NCI-H2196 (cell line): ENCODE data around the gene SMPD3.

Experiments
- DNase-seq: peaks from one replicate; lab custom pipeline; 2025; ENCODE audit not compliant: unreplicated experiment; lab: John Stamatoyannopoulos, UW

Gene SMPD3

GRCh38 chr16:68359398-68360191, 88.7 kb downstream of the SMPD3 start:
- no peak for DNase-seq

- DNase-seq: no peak
Observed at GRCh38 chr16:68358951-68359350, 89.4 kb downstream of the SMPD3 start.

GRCh38 chr16:68357923-68358322, 90.4 kb downstream of the SMPD3 start:
- DNase-seq: no peak

GRCh38 chr16:68357521-68357922, 90.8 kb downstream of the SMPD3 start:
- no peak for DNase-seq

GRCh38 chr16:68356919-68357286, 91.4 kb downstream of the SMPD3 start:
- no peak for DNase-seq

DNA sequence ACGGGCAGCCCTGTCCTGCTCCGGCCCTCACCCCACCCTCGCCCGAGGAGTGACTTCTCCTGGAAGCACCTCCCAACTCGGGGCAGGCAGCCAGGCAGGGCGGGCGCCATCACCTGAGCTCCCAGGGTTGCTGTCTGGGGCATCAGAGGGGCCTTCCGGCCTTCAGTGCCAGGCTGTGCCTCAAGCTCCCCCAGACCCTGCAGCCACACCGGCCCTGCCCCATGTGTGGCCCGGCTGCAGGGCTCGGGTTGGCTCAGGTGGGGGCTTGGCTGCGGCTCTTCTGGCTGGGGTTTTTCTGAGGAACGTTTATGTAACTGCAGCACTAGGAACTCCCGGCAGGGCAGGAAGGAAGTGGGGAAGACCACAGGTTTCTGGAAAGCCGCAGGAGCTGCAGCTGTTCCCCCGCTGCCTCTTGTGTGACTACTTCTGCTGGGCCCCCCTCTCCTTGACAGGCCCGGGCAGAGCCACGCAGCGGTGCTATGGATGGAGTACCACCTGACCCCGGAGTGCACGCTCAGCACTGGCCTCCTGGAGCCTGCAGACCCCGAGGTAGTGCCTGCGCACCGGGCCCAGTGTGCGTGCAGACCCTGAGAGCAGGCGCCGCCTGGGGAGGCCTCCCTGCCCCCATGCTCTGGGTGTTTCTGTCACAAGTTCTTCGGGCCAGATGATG, 91.9 kb downstream of the SMPD3 start:
- DNase-seq: no peak

DNA sequence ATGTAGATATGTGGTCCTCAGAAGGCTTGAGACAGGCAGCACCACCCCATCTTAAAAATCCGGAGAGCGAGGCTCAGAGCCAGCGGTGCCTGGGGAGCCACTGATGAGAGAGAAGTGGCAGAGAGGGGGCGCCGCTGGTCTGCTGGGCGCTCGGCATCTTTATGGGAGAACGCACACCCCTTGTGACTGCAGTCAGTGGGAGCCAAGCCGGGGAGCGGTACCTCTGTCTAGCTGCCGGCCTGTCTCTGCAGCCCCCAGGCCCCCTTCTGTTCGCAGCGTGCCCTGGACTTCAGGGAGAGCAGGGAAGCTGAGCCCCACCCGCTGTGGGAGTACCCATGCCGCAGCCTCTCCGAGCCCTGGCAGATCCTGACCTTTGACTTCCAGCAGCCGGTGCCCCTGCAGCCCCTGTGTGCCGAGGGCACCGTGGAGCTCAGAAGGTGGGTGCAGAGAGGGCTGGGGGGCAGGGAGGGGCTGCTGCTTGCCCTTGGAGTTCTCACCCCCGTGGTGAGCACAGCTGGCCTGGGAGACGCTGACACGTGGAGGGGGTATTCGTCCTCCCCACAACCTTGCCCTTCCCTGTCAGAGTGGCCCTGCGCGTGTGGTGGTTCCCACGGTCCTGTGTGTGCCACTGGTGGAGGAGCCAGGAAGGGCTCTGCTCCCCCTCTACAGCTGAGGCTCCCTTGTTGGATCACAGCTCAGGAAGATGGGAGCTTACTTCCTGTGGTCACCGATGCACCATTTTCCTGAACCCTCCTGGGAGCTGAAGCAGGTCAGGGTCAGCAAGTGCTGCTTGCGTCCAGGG, 92.7 kb downstream of the SMPD3 start:
- no peak for DNase-seq

DNA sequence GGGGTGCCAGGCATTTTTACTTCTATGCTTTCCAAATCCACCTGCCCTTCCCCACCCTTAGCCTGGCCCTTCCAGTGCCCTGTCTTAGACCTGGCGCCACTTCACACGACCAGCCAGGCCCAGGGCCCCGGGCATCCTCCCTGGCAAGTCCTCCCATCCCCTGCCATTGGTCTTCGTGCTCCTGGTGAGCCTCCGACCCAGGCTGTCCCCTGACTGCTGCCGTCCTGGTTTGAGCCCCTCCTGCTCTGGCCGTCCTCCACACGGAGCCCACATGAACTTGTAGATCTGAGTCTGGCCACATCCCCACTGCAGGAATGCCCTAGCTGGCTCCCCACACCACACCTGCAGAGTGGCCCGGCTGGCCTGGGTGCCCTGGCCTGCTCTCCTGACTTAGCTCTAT, 93.5 kb downstream of the SMPD3 start:
- no peak for DNase-seq

GRCh38 chr16:68353366-68353765, 94.9 kb downstream of the SMPD3 start:
- no peak for DNase-seq

DNA sequence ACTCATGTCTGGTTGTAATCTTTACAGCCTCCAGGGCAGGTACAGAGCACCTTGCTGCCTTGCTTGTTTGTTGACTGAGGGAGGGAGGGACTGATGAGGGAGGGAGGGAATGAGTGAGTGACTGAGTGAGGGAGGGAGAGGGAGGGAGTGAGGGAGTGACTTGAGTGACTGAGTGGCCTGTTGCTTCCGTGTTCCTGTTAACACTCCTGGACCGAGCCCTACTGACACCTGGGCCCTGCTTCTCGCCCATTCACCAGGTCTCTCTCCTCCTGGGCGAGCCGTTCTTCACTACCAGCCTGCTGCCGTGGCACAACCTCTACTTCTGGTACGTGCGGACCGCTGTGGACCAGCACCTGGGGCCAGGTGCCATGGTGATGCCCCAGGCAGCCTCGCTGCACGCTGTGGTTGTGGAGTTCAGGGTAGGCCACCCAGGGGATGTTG, 96.3 kb downstream of the SMPD3 start:
- DNase-seq: peak; percentile 26

DNA sequence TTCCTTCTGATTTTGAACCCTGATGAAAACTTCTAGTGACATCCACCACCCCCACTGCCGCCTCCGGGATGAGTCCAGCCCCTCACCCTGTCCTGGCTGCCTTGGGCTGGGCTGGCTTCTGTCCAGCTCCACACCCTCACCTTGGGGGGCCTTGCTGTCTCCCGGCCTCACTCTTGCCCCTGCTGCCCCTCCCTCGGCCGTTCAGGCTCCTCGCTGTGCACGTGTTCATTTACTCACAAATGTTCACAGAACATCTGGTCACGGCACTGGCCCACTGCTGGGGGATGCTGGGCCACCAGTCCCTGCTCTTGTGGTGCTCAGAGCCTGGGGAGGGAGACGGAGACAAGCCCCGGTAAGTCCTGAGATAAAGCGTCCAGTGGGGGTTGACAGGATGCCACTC, 96.8 kb downstream of the SMPD3 start:
- DNase-seq: no peak

DNA sequence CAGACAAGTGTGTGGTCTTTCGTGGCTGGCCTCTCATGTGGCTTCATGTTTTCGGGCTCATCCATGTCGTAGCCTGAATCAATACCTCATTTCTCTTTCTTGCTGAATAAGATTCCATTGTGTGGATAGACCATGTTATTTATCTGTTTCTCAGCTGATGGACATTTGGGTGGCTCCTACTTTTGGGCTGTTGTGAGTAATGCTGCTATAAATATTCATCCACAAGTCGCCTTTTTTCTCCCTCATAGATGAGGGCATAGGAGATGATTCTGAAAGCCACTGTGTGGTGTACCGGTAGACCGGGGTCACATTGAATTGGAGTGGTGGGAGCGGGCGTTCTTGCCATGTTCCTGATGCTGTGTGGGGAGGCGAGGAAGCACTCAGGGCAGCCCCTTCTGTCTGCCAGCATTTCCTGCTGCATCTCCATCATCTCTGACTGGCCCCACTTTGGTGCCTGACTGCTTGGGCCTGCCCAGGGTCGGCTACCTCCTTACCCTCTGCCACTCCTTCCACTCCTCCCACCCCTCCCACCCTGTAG, 97.4 kb downstream of the SMPD3 start:
- DNase-seq: no peak

DNA sequence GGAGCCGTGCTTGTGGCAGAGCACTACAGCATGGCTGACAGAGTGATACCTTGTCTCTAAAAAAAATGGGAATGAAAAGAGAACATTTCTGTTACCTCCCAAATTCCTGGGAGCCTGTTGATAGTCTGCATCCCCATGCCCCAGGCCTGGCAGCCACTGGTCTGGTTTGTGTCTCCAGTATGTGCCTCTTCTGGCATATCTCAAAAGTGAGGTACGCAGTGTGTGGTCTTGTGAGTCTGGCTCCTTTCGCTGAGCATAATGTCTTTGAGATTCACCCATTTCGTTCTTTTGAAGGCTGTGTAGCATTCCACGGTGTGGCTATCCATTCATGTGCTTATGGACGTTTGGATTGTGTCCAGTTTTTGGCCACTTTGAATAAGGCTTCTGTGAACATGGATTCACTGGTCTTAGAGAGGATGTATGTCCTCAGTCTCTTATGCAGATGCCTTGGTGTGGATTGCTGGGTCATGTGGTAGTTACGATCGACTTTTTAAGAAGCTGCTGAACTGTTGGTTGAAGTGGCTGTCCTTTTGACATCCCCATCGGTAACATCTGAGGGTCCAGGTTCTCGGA, 98.4 kb downstream of the SMPD3 start:
- DNase-seq: no peak

DNA sequence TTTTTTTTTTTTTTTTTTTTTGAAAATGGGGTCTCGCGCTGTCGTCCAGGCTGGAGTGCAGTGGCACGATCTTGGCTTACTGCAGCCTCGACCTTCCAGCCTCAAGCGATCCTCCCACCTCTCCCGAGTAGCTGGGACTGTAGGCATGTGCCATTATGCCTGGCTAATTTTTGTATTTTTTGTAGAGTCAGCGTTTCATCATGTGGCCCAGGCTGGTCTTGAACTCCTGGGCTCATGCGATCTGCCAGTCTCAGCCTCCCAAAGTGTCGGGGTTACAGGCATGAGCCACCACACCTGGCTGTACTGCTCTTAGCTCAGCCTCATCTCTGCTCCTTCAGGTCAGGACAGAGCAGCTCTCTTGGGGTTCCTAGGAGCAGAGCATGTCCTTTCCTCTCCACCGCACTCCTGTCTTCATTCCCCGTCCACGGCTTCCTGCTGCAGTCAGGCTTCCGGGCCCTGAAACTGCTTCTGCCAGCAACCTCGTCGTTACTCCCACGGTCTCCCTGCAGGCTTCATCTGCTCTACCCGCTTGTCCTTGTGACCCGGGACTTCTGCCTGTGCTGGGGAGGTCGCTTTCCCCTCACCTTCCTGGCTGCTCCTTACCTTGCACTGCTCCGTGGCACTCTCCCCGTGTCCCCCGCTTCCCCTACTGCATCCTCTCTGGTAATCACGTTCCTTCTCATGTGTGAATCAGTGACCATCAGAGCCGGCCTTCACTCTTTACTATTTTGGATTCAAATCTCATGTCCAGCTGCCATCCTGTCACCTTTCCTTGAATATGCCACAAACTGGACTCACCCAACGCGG, 99.5 kb downstream of the SMPD3 start:
- DNase-seq: no peak

DNA sequence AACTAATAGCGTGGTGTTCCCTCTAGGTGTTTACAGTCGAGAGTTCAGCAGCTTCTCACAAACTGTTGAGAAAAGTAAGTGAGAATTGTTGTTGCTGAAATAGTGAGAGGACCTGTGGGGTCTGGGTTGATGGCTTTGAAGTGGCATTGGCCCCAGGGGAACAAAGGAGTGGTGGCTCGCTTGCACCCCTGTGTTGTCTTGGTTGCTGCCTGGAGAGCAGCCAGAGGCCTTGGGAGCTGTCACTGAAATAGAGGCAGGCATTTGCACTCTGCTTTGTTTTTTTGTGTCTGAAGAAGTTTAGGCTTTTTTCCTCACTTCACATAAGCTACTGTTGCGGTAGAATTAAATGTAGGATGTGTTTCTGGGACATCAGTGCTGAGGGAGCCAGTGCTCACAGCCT, 100.7 kb downstream of the SMPD3 start:
- no peak for DNase-seq

DNA sequence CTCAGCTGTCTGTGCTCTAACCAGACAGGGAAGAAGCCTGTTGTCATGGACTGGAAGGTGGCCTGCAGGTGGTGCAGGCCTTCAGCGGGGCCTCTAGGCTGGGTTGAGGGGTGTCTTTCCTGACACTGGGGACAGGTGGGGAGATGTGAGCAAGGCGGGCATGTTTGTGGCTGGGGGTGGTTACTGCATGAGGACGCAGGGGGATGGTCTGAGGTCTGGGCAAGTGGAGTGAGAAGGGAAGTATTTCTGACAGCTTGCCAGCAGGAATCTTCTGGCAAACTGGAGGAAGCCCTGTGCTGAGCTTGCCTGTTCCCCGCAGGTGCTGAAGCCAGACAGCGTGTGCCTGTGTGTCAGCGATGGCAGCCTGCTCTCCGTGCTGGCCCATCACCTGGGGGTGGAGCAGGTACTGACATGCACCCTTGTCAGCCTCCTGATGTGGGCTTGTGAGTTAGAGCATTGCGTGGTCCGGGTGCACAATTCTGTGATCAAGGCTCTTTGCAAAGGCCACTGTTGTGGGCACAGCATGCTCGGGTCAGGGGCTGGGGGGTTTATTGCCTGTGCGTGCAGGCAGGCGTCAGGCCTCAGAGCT, 101.3 kb downstream of the SMPD3 start:
- DNase-seq: no peak

- DNase-seq: no peak
Observed at GRCh38 chr16:68345958-68346635, 102.2 kb downstream of the SMPD3 start.

DNA sequence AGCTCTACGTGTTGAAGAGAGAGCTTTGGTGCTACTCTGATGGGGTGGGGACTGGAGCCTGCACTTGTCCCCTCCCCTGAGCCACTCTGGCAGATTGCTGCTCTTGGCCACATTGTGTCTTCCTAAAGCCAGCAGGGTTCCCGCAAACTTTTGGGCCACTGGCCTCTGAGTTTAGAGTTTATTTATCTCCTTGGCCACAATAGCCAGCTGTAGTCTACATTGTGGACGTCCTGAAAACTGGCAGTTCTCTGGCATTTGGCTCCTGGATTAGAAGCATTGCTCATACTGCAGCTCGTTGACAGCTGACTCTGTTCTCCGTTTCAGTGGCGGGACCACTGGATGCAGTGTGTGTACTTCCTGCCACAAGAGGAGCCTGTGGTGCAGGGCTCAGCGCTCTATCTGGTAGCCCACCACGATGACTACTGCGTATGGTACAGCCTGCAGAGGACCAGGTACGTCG, 102.9 kb downstream of the SMPD3 start:
- no peak for DNase-seq

GRCh38 chr16:68344252-68344651, 104.1 kb downstream of the SMPD3 start:
- DNase-seq: no peak
